Hepatocyte (in vitro differentiated cells): ENCODE results near the gene LARP6.

Source experiments
- EZH2 ChIP-seq: fragments of 200-600 bp; sonication (generic); IDR thresholded peaks from 2 replicates; pipeline ENCODE4 v1.6.1; 2016; ENCODE audit warnings: antibody characterized with exemption, mild to moderate bottlenecking, borderline replicate concordance
- EZH2phosphoT487 ChIP-seq: fragments of 200-600 bp; sonication (generic); IDR thresholded peaks from one replicate; pipeline ENCODE4 v1.6.1; 2018; ENCODE audit warnings: antibody characterized with exemption, mild to moderate bottlenecking, low read depth, moderate library complexity; ENCODE audit not compliant: unreplicated experiment, severe bottlenecking
- TF ChIP-seq, protein P1 (sequence below): fragments of 200-600 bp; sonication (generic); IDR thresholded peaks from 2 replicates; pipeline ENCODE4 v1.5.1; 2016; ENCODE audit warnings: antibody characterized with exemption, mild to moderate bottlenecking; ENCODE audit not compliant: poor library complexity

DNA sequence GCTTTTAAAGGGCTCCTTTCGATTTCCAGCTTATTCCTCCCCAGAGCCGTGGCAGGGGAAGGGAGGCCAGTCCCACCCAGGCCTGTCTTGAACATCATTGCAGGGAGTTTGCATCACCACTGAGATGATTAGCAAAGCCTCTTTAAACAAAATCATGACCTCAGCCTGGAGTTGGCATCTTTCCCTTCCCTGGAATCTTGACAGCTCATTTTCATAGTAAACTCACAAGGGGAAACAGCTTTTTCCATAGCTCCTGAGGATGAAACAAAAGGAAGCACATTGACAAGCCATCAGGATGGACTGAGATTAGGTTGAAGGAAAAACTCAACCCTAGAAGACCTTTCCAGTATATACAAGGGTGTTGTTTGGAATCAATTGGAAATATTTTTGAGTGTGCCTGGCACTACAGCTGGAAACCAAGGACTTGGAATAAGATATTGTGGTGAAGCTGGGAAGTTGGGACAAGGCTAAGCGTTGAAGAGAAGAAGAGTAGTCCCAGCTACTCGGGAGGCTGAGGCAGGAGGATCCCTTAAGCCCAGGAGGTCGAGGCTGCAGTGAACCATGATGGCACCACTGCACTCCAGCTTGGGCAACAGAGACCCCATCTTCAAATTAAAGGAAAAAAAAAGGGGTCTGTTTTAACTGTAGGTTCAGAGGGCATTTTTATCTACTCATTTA lies 3.1 kb upstream of the LARP6 start:
- TF ChIP-seq EZH2phosphoT487 (no peak), EZH2 (no peak)
- TF ChIP-seq, protein P1, sequence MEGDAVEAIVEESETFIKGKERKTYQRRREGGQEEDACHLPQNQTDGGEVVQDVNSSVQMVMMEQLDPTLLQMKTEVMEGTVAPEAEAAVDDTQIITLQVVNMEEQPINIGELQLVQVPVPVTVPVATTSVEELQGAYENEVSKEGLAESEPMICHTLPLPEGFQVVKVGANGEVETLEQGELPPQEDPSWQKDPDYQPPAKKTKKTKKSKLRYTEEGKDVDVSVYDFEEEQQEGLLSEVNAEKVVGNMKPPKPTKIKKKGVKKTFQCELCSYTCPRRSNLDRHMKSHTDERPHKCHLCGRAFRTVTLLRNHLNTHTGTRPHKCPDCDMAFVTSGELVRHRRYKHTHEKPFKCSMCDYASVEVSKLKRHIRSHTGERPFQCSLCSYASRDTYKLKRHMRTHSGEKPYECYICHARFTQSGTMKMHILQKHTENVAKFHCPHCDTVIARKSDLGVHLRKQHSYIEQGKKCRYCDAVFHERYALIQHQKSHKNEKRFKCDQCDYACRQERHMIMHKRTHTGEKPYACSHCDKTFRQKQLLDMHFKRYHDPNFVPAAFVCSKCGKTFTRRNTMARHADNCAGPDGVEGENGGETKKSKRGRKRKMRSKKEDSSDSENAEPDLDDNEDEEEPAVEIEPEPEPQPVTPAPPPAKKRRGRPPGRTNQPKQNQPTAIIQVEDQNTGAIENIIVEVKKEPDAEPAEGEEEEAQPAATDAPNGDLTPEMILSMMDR = no peak
